ENCODE measurements around the gene MYL5.

Gene MYL5

DNA sequence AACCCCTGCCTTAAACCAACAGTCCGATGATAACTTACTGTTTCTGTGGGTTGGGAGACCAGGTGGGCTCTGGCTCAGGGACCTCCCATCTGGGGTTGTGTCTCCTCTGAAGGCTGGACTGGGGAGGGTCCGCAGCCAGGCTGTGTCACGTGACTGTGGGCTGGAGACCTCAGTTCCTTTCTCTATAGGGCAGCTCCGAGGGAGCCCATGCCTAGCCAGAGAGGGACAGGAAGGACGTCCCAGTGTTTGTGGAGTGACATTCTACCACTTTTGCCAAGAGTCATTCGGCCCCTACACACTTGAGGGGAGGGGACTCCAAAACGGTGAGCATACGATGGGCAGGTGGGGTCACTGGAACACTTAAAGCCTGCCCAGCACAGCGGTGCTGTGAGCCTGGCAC, 35.8 kb downstream of the MYL5 start:
- Histone ChIP-seq H3K4me3 (ENCODE audit: low read depth, low read length, poor library complexity, severe bottlenecking) (no peak overlapping the region), H3K4me2 (ENCODE audit: low read length) (no peak overlapping the region), H3K9me2 (ENCODE audit: low read depth, low read length) (no peaks in the 10 kb centered on the region), H3K36me3 (ENCODE audit: insufficient read depth, low read length) (peaks cover 5% of the 10 kb centered on the region; the same call in 1 of the 2 replicates), H3K9me3 (ENCODE audit: low read length) (no peaks in the 10 kb centered on the region), H3K9ac (ENCODE audit: low read length) (no peak overlapping the region), H3K27me3 (ENCODE audit: insufficient read depth, low read length) (no peaks in the 10 kb centered on the region), H3K79me2 (ENCODE audit: insufficient read depth, low read length) (peaks cover 12% of the 10 kb centered on the region; the same call in 1 of the 2 replicates), H3K27ac (ENCODE audit: low read depth, low read length, poor library complexity, severe bottlenecking) (no peak overlapping the region), H2AFZ (ENCODE audit: low read length) (no peak overlapping the region), H3K4me1 (ENCODE audit: insufficient read depth, low read length, severe bottlenecking) (peaks cover 9% of the 10 kb centered on the region), H4K20me1 (ENCODE audit: insufficient read depth, low read length) (no peaks in the 10 kb centered on the region), H3F3A (ENCODE audit: insufficient read depth, low read length) (no peaks in the 10 kb centered on the region)
- no peak for TF ChIP-seq EZH2 (IDR thresholded peaks at IDR 0.05; ENCODE audit: borderline replicate concordance, low read length)
- TF ChIP-seq, protein P1, sequence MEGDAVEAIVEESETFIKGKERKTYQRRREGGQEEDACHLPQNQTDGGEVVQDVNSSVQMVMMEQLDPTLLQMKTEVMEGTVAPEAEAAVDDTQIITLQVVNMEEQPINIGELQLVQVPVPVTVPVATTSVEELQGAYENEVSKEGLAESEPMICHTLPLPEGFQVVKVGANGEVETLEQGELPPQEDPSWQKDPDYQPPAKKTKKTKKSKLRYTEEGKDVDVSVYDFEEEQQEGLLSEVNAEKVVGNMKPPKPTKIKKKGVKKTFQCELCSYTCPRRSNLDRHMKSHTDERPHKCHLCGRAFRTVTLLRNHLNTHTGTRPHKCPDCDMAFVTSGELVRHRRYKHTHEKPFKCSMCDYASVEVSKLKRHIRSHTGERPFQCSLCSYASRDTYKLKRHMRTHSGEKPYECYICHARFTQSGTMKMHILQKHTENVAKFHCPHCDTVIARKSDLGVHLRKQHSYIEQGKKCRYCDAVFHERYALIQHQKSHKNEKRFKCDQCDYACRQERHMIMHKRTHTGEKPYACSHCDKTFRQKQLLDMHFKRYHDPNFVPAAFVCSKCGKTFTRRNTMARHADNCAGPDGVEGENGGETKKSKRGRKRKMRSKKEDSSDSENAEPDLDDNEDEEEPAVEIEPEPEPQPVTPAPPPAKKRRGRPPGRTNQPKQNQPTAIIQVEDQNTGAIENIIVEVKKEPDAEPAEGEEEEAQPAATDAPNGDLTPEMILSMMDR (IDR thresholded peaks at IDR 0.05; ENCODE audit: low read length): no peak

DNA sequence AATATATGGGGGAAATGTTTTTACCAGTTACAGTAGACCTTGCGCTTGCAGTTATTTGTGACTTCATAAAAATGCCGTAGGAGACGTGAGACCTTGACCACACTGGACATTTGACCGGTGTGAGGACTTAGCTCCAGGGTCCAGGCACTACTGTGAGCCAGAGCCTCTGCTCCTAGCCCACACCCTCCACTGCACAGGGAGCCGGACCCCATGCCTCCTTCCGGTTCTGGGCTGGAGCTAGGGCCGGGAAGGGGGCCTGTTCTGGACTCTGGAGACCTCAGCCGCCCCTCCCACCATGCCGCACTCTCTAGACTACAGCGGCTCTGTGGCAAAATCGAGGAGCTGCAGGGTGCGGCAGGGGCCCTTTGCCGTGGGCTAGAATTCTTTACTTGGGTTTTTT, 36.6 kb downstream of the MYL5 start:
- Histone ChIP-seq H3K4me1 (ENCODE audit: insufficient read depth, low read length, severe bottlenecking) (peaks cover 9% of the 10 kb centered on the region), H2AFZ (ENCODE audit: low read length) (no peak overlapping the region), H3K27me3 (ENCODE audit: insufficient read depth, low read length) (no peaks in the 10 kb centered on the region), H3K79me2 (ENCODE audit: insufficient read depth, low read length) (peaks cover 12% of the 10 kb centered on the region; the same call in 1 of the 2 replicates), H3K9me3 (ENCODE audit: low read length) (no peaks in the 10 kb centered on the region), H4K20me1 (ENCODE audit: insufficient read depth, low read length) (no peaks in the 10 kb centered on the region), H3K9me2 (ENCODE audit: low read depth, low read length) (no peaks in the 10 kb centered on the region), H3K4me2 (ENCODE audit: low read length) (no peak overlapping the region), H3K9ac (ENCODE audit: low read length) (no peak overlapping the region), H3F3A (ENCODE audit: insufficient read depth, low read length) (no peaks in the 10 kb centered on the region), H3K36me3 (ENCODE audit: insufficient read depth, low read length) (peaks cover 5% of the 10 kb centered on the region; the same call in 1 of the 2 replicates), H3K4me3 (ENCODE audit: low read depth, low read length, poor library complexity, severe bottlenecking) (no peak overlapping the region), H3K27ac (ENCODE audit: low read depth, low read length, poor library complexity, severe bottlenecking) (no peak overlapping the region)
- TF ChIP-seq, protein P1 (IDR thresholded peaks at IDR 0.05; ENCODE audit: low read length): no peak
- no peak for TF ChIP-seq EZH2 (IDR thresholded peaks at IDR 0.05; ENCODE audit: borderline replicate concordance, low read length)

DNA sequence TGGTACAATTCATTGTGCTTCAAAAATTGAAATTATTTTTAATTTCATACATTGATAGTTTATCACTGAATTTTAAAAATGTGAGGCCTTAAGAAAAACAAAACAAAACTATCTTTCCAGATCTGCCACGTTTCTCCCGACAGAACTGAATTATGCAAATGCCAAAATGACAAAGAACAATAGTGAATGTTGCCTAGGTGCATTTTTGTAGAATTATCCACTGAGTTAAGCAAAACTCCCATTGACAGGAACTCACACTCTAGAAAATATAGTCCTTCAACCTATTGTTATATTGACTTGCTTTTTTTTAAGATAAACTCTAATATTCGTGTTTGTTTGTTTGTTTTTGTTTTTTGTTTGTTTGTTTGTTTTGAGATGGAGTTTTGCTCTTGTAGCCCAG, 37.8 kb downstream of the MYL5 start:
- H4K20me1 ChIP-seq (ENCODE audit: insufficient read depth, low read length): no peaks in the 10 kb centered on the region
- no peaks in the 10 kb centered on the region for H3K27me3 ChIP-seq (ENCODE audit: insufficient read depth, low read length)
- H2AFZ ChIP-seq (ENCODE audit: low read length): no peak overlapping the region
- H3K27ac ChIP-seq (ENCODE audit: low read depth, low read length, poor library complexity, severe bottlenecking): no peak overlapping the region
- H3K9me2 ChIP-seq (ENCODE audit: low read depth, low read length): no peaks in the 10 kb centered on the region
- H3F3A ChIP-seq (ENCODE audit: insufficient read depth, low read length): no peaks in the 10 kb centered on the region
- no peak overlapping the region for H3K9ac ChIP-seq (ENCODE audit: low read length)
- H3K9me3 ChIP-seq (ENCODE audit: low read length): no peaks in the 10 kb centered on the region
- H3K4me3 ChIP-seq (ENCODE audit: low read depth, low read length, poor library complexity, severe bottlenecking): no peak overlapping the region
- peaks cover 5% of the 10 kb centered on the region; the same call in 1 of the 2 replicates for H3K36me3 ChIP-seq (ENCODE audit: insufficient read depth, low read length)
- H3K79me2 ChIP-seq (ENCODE audit: insufficient read depth, low read length): peaks cover 9% of the 10 kb centered on the region; the same call in 1 of the 2 replicates
- H3K4me2 ChIP-seq (ENCODE audit: low read length): no peak overlapping the region
- TF ChIP-seq, protein P1 (IDR thresholded peaks at IDR 0.05; ENCODE audit: low read length): no peak
- TF ChIP-seq EZH2 (IDR thresholded peaks at IDR 0.05; ENCODE audit: borderline replicate concordance, low read length): no peak
- peaks cover 3% of the 10 kb centered on the region for H3K4me1 ChIP-seq (ENCODE audit: insufficient read depth, low read length, severe bottlenecking)
